ENCODE data around the gene NANP. TPM values are rescaled to one million over a fixed set of nuclear protein-coding genes. Genes with fewer than 3 reads are reported as not detected.

NANP gene
- total and polyA plus RNA-seq, 2 of the 13 experiments (the other 11 are each of a cell fraction or from before 2014, with no cell fraction given) = 8.9 to 21.5 TPM

DNA sequence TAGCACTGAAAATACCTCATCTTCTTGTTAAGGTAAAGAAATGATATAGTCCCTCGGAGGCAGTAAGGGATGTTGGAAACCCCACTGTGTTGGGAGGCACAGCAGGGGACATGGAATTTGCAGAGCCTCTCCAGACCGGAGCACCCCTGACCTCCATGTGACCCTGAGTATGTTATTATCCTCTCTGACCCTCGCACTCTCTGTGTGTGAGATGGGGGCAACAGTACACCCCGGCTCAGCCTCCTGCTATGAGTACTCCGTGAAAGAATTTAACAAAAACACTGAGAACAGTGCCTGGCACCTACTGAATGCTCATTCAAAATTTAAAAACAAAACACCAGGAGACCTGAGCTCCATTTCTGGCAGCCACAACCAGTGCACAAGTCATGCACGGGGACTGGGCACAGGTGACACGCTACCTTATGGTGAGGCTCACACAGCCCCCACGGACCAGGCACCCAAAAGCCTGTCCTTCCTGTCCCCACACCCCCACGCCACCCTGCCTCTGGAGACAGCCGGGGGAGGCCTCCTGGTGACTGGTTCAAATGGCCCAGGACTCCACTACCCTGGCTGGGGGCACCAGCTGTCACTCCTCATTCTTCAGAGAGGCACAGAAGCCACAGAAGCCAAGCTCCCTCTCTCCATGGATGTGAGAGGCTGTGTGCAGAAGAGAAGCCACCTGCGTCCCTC lies 44.6 kb downstream of the NANP start (continued):
- TF ChIP-seq ZNF598 (CRISPR knock-in tag; IDR thresholded peaks at IDR 0.05; ENCODE audit: borderline replicate concordance) (no peak), PATZ1 (CRISPR knock-in tag; IDR thresholded peaks at IDR 0.05) (peak; percentile 74), ZNF12 (CRISPR knock-in tag; IDR thresholded peaks at IDR 0.05) (no peak), ZNF24 (IDR thresholded peaks at IDR 0.05) (no peak), ZNF354B (CRISPR knock-in tag; IDR thresholded peaks at IDR 0.05) (no peak), ZNF274 (CRISPR knock-in tag; IDR thresholded peaks at IDR 0.05) (no peak), ZEB1 (IDR thresholded peaks at IDR 0.05; ENCODE audit: insufficient replicate concordance, low read depth) (no peak), ZNF350 (CRISPR knock-in tag; IDR thresholded peaks at IDR 0.05; ENCODE audit: borderline replicate concordance, low read depth) (no peak), ZNF362 (CRISPR knock-in tag; IDR thresholded peaks at IDR 0.05; ENCODE audit: borderline replicate concordance) (no peak), SATB2 (CRISPR knock-in tag; IDR thresholded peaks at IDR 0.05) (no peak), ZBTB1 (CRISPR knock-in tag; IDR thresholded peaks at IDR 0.05; ENCODE audit: borderline replicate concordance) (no peak), MBNL3 (CRISPR knock-in tag; conservative IDR thresholded peaks at IDR 0.05) (no peak), HHEX (CRISPR knock-in tag; IDR thresholded peaks at IDR 0.05) (no peak), CHD2 (IDR thresholded peaks at IDR 0.05; ENCODE audit: low read depth, low read length) (no peak), GTF2F1 (IDR thresholded peaks at IDR 0.05; ENCODE audit: low read length) (no peak), ZBTB7A (CRISPR knock-in tag; IDR thresholded peaks at IDR 0.05) (no peak), ELF1 (CRISPR knock-in tag; IDR thresholded peaks at IDR 0.05) (no peak), TP53 (CRISPR knock-in tag; conservative IDR thresholded peaks at IDR 0.05) (0 out of 2 replicates have a peak, but pooled peaks have one; percentile 48), JUND (CRISPR knock-in tag; IDR thresholded peaks at IDR 0.05) (0 out of 2 replicates have a peak, but pooled peaks have one; percentile 43), ZNF431 (CRISPR knock-in tag; IDR thresholded peaks at IDR 0.05; ENCODE audit: borderline replicate concordance, low read depth) (no peak)
- TF ChIP-seq, protein P1, sequence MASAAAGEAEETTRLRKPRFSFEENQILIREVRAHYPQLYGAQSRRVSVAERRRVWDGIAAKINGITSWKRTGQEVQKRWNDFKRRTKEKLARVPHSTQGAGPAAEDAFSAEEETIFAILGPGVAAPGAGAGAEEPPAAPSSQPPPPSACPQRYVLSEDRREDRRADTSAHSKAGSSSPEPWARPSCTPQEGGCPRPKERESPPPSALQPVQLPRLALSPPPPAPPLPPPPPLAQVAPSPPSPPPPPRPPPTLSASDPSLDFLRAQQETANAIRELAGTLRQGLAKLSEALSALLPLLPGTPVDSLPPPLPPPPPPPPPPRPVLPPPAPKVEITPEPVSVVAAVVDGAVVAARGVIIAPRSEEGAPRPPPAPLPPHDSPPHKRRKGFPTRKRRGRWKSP (CRISPR knock-in tag; IDR thresholded peaks at IDR 0.05) = no peak
- TF ChIP-seq, protein P2, sequence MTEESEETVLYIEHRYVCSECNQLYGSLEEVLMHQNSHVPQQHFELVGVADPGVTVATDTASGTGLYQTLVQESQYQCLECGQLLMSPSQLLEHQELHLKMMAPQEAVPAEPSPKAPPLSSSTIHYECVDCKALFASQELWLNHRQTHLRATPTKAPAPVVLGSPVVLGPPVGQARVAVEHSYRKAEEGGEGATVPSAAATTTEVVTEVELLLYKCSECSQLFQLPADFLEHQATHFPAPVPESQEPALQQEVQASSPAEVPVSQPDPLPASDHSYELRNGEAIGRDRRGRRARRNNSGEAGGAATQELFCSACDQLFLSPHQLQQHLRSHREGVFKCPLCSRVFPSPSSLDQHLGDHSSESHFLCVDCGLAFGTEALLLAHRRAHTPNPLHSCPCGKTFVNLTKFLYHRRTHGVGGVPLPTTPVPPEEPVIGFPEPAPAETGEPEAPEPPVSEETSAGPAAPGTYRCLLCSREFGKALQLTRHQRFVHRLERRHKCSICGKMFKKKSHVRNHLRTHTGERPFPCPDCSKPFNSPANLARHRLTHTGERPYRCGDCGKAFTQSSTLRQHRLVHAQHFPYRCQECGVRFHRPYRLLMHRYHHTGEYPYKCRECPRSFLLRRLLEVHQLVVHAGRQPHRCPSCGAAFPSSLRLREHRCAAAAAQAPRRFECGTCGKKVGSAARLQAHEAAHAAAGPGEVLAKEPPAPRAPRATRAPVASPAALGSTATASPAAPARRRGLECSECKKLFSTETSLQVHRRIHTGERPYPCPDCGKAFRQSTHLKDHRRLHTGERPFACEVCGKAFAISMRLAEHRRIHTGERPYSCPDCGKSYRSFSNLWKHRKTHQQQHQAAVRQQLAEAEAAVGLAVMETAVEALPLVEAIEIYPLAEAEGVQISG (CRISPR knock-in tag; IDR thresholded peaks at IDR 0.05) = peak; percentile 17; the same call in 1 of the 2 replicates

Measured in HepG2 (cell line).